ENCODE data around the gene CHN1.

DNA sequence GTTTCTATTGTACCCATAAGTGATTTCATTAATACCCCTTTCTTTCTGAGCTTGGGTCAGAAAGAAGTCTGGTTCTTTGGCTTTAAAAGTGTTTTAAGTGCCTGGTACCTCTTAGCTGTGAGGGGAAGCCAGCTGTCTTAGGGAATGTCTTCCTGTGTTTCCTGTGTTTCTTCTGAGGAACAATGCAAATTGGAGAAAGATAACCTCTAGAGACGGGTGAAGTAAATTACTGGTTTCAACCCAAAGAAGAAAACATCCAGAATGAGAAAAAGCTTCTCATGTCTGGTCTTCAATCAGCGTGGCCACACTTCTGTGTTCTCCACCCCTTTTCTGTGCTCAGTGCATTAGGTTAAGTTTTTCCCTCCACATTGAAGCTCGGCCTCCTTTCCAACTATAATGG, 10.2 kb upstream of the CHN1 start:
- TF ChIP-seq, protein P1, sequence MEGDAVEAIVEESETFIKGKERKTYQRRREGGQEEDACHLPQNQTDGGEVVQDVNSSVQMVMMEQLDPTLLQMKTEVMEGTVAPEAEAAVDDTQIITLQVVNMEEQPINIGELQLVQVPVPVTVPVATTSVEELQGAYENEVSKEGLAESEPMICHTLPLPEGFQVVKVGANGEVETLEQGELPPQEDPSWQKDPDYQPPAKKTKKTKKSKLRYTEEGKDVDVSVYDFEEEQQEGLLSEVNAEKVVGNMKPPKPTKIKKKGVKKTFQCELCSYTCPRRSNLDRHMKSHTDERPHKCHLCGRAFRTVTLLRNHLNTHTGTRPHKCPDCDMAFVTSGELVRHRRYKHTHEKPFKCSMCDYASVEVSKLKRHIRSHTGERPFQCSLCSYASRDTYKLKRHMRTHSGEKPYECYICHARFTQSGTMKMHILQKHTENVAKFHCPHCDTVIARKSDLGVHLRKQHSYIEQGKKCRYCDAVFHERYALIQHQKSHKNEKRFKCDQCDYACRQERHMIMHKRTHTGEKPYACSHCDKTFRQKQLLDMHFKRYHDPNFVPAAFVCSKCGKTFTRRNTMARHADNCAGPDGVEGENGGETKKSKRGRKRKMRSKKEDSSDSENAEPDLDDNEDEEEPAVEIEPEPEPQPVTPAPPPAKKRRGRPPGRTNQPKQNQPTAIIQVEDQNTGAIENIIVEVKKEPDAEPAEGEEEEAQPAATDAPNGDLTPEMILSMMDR (IDR thresholded peaks at IDR 0.05) = no peak
- TF ChIP-seq POLR2A (IDR thresholded peaks at IDR 0.05) = no peak

All from testis (tissue), 2 donors.